Spleen (tissue), 7 donors: ENCODE measurements around the gene CLEC16A.

Experiments used
- CTCF ChIP-seq, 11 experiments: fragments of 200-600 bp in 7 of 11; fragments of 450-650 bp in 4 of 11; sonication (generic) in 4 of 11; IDR thresholded peaks in 8 of 11; conservative IDR thresholded peaks in 3 of 11; 1 replicate in 7 of 11; 2 replicates in 4 of 11; pipeline versions ENCODE4 v1.4.0 to v1.8.0; 2016 to 2021; ENCODE audit warnings: antibody characterized with exemption in 11 of 11, inconsistent platforms in 4 of 11, mild to moderate bottlenecking in 1 of 11
- POLR2A ChIP-seq, 3 donors: fragments of 450-650 bp; IDR thresholded peaks; one replicate each; pipeline ENCODE4 v1.5.1; 2017; ENCODE audit warnings: antibody characterized with exemption in 3 of 3, mild to moderate bottlenecking in 1 of 3
- POLR2AphosphoS5 ChIP-seq, 3 donors: sonication (generic); formaldehyde crosslinking; IDR thresholded peaks; one replicate each; pipeline ENCODE4 v1.5.1; 2017; ENCODE audit warnings: antibody characterized with exemption in 3 of 3
- donor health status: DM: no; HTN: no; CAD: no; lungs with moderate emphysema.
- donor health status: DM: no; HTN: no; CAD: no.
- donor health status: DM: no; HTN: no; CAD: no.

DNA sequence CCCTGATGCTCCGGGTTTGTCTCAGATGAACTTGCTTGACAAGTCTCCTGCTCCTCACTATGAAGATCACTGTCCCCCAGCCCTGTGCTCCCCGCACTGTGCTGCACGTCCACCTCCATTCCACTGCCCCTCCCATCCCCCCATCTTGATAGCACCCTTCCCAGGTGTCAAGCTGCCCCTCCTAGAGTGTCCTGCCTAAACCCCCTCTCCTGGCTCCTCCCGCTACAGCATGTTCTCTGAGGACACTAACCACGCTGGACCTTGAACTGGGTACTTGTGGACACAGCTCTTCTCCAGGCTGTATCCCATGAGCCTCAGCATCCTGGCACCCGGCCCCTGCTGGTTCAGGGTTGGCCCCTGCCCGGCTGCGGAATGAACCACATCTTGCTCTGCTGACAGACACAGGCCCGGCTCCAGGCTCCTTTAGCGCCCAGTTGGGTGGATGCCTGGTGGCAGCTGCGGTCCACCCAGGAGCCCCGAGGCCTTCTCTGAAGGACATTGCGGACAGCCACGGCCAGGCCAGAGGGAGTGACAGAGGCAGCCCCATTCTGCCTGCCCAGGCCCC is 20.6 kb upstream of the CLEC16A start:
- TF ChIP-seq CTCF (IDR thresholded peaks at IDR 0.05 in 8 of 11, conservative IDR thresholded peaks at IDR 0.05 in 3 of 11) (no peak), POLR2A (IDR thresholded peaks at IDR 0.05) (no peak), POLR2AphosphoS5 (IDR thresholded peaks at IDR 0.05) (peak in 1 of 3 donors; percentile 68)
